OCI-LY7 (cell line): Measurements from ENCODE around the gene FCER1G. TPM values are rescaled to one million over a fixed set of nuclear protein-coding genes. Genes with fewer than 3 reads are reported as not detected.

ENCODE experiments used
- BruUV-seq: library from RNA; stranded (reverse); fragments of 400-500 nt; replicated peaks from 2 replicates; lab custom pipeline; 2021; lab: Mats Ljungman, UMichigan
- CTCF ChIA-PET: fragments of 300-600 bp; sonication (Branson Sonifier 250); formaldehyde crosslinking; loops from one replicate; lab custom pipeline; 2022; ENCODE audit warnings: antibody characterized with exemption; ENCODE audit not compliant: unreplicated experiment; lab: Charles Lee
- POLR2A ChIA-PET: fragments of 300-600 bp; sonication (Branson Sonifier 250); formaldehyde crosslinking; loops from one replicate; lab custom pipeline; 2022; ENCODE audit warnings: antibody characterized with exemption; lab: Charles Lee
- DNase-seq: peaks from one replicate; pipeline ENCODE4 v3.0.0-alpha.2; 2015; ENCODE audit warnings: low spot score
- H2AFZ ChIP-seq: fragments of 200-600 bp; sonication (generic), shearing (Covaris generic); 2 replicates; pipeline ENCODE4 v1.6.1; 2014; ENCODE audit warnings: mild to moderate bottlenecking, antibody characterized with exemption, low read length, moderate library complexity
- H3K27ac ChIP-seq: fragments of 200-600 bp; sonication (generic); 2 replicates; pipeline ENCODE4 v1.5.1; 2014; ENCODE audit warnings: mixed run types, low read depth, mild to moderate bottlenecking, moderate library complexity, low read length, inconsistent platforms; ENCODE audit not compliant: poor library complexity, severe bottlenecking
- H3K36me3 ChIP-seq: fragments of 200-600 bp; sonication (generic); 2 replicates; pipeline ENCODE4 v1.6.1; 2014; ENCODE audit warnings: mild to moderate bottlenecking, antibody characterized with exemption, low read length, moderate library complexity, mixed read lengths; ENCODE audit not compliant: insufficient read depth
- H3K4me1 ChIP-seq: fragments of 200-600 bp; sonication (generic); 2 replicates; pipeline ENCODE4 v1.5.1; 2014; ENCODE audit warnings: mild to moderate bottlenecking, low read length; ENCODE audit not compliant: insufficient read depth, poor library complexity, severe bottlenecking
- H3K4me2 ChIP-seq: fragments of 200-600 bp; sonication (generic); 2 replicates; pipeline ENCODE4 v1.6.1; 2014; ENCODE audit warnings: mild to moderate bottlenecking, low read length
- H3K4me3 ChIP-seq: fragments of 200-600 bp; sonication (generic); 2 replicates; pipeline ENCODE4 v1.5.1; 2014; ENCODE audit warnings: mild to moderate bottlenecking, low read depth, low read length; ENCODE audit not compliant: poor library complexity, severe bottlenecking
- H3K79me2 ChIP-seq: fragments of 200-600 bp; sonication (generic); 2 replicates; pipeline ENCODE4 v1.6.1; 2016; ENCODE audit warnings: low read depth, mild to moderate bottlenecking, low read length, moderate library complexity, mixed read lengths; ENCODE audit not compliant: insufficient read depth
- H3K9me2 ChIP-seq: fragments of 200-600 bp; sonication (generic); 2 replicates; pipeline ENCODE4 v1.6.1; 2016; ENCODE audit warnings: mild to moderate bottlenecking, low read length, mixed read lengths; ENCODE audit not compliant: insufficient read depth
- H3K9me3 ChIP-seq: fragments of 200-600 bp; sonication (generic); 2 replicates; pipeline ENCODE4 v1.6.1; 2014; ENCODE audit warnings: mild to moderate bottlenecking, mixed run types, low read length, mixed read lengths
- H4K20me1 ChIP-seq: fragments of 200-600 bp; sonication (generic); 2 replicates; pipeline ENCODE4 v1.6.1; 2014; ENCODE audit warnings: mild to moderate bottlenecking, antibody characterized with exemption, low read length, moderate library complexity, mixed read lengths; ENCODE audit not compliant: insufficient read depth
- EZH2phosphoT487 ChIP-seq: fragments of 200-600 bp; sonication (generic); IDR thresholded peaks from 2 replicates; pipeline ENCODE4 v1.6.1; 2018; ENCODE audit warnings: low read depth, borderline replicate concordance, mild to moderate bottlenecking, mixed run types, antibody characterized with exemption, low read length, moderate library complexity, mixed read lengths
- intact Hi-C: fragments of 100-400 bp; cut with micrococcal nuclease; formaldehyde crosslinking; loops from one replicate; pipeline ENCODE4 v1.10.0; 2022; ENCODE audit not compliant: unreplicated experiment
- total RNA-seq, 2 experiments: library from RNA; depleted of rRNA in 1 of 2; stranded (reverse); fragments of >200 nt in 1 of 2; shearing (Covaris generic) in 1 of 2; gene quantifications; 2 replicates each; pipeline ENCODE4 v1.2.3, GENCODE V29; 2014 to 2022
- TF ChIP-seq, protein P1 (sequence below): fragments of 200-600 bp; sonication (generic); conservative IDR thresholded peaks from 2 replicates; pipeline ENCODE4 v1.5.1; 2014; ENCODE audit warnings: mild to moderate bottlenecking, antibody characterized with exemption, low read length, moderate library complexity, mixed read lengths

FCER1G gene
- total RNA-seq, 2 experiments from 2014 or later = 0.88 to 3.2 TPM

DNA sequence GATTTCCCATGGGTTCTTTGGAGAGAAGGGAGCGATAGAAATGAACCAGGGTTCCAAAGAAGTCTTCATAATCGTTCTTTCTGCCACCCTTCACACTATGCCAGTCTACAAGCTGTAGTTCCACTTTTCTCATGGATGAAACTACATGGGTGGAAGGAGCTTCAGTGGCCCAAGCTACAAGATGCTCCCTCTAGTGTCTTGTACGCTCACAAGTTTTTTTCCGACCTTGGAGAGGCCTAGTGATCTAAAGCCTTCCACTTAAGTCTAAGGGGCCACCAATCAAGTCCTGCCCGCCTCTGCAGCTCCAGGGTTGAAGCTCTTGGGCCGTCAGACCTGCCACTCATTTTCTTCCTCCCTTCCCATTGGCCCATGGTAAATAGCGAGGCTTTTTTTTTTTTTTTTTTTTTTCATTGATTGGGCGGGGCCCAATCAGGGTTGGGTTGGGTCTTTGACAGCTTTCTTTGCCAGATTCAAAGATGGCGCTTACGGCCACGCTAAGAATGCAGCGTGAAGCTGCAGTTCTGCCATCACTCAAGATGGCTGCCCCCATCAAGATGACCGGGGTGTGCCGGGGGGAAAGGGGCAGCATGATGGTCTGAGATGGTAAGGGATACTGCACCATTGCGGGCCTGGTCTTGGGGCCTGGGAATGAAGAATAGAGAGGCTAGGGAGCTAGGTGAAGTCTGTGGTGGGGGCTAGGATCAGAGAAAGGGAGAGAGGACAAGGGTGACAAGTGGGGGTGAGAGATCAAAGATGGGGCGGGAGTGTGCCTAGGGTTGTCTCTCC lies 10.6 kb downstream of the FCER1G start, which contains the start of gene TOMM40L:
TOMM40L (plus strand) TSS at position 527 of the 786 bp plus-strand sequence. CDS start 430 bp downstream, outside the sequence.
- no peaks in the 10 kb centered on the region for H3K9me2 ChIP-seq
- H3K79me2 ChIP-seq = no peaks in the 10 kb centered on the region
- H3K4me2 ChIP-seq = peak within 1 kb of the TSS; percentile 78
- peaks cover 24% of the 10 kb centered on the region for H3K4me1 ChIP-seq
- H3K4me3 ChIP-seq = peak within 1 kb of the TSS; percentile 73
- peak; percentile 99 for DNase-seq
- CTCF ChIA-PET = interaction anchor here (0.5 to 1.9 kb wide), 13 partner anchors 9 to 157 kb away, joined by 3 to 12 read pairs (median 5); partner anchors contain the start of genes B4GALT3 and NDUFS2
- TF ChIP-seq EZH2phosphoT487 = no peak
- TF ChIP-seq, protein P1, sequence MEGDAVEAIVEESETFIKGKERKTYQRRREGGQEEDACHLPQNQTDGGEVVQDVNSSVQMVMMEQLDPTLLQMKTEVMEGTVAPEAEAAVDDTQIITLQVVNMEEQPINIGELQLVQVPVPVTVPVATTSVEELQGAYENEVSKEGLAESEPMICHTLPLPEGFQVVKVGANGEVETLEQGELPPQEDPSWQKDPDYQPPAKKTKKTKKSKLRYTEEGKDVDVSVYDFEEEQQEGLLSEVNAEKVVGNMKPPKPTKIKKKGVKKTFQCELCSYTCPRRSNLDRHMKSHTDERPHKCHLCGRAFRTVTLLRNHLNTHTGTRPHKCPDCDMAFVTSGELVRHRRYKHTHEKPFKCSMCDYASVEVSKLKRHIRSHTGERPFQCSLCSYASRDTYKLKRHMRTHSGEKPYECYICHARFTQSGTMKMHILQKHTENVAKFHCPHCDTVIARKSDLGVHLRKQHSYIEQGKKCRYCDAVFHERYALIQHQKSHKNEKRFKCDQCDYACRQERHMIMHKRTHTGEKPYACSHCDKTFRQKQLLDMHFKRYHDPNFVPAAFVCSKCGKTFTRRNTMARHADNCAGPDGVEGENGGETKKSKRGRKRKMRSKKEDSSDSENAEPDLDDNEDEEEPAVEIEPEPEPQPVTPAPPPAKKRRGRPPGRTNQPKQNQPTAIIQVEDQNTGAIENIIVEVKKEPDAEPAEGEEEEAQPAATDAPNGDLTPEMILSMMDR = peak; percentile 87
- H4K20me1 ChIP-seq = no peaks in the 10 kb centered on the region
- POLR2A ChIA-PET = interaction anchor here (0.6 to 2.2 kb wide), 31 partner anchors 9 to 538 kb away, joined by 3 to 18 read pairs (median 4); partner anchors contain the start of genes B4GALT3, NDUFS2, PPOX and SDHC
- H2AFZ ChIP-seq = peak within 1 kb of the TSS; percentile 90
- peaks cover 24% of the 10 kb centered on the region for H3K36me3 ChIP-seq
- no peaks in the 10 kb centered on the region for H3K9me3 ChIP-seq
- H3K27ac ChIP-seq = peak within 1 kb of the TSS; percentile 35
- BruUV-seq = no TSS peak
- intact Hi-C loops = loop anchor here (1.0 to 2.0 kb wide), 4 partner anchors 15 to 81 kb away; partner anchors contain the start of gene B4GALT3

DNA sequence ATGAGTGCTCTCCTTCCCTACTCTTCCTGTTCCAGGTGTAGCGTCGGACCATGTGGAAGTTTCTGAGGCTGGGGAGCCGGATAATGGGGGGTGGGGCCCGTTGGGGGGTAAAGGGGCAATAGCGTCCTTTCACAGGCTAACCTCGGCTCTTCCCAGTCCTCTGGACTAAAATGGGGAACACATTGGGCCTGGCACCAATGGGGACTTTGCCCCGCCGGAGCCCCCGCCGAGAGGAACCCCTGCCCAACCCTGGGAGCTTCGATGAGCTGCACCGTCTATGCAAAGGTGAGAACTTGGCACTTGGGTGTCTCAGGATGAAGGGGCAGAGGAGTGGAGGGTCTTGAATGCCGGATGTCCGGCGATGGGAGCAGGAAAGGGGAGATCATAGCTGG lies 11.2 kb downstream of the FCER1G start:
- Histone ChIP-seq H2AFZ (peak overlapping the region; percentile 40; the same call in 1 of the 2 replicates), H3K9me2 (no peaks in the 10 kb centered on the region), H3K4me2 (peak overlapping the region; percentile 78), H3K4me3 (peak overlapping the region; percentile 73), H3K27ac (peak overlapping the region; percentile 35), H3K79me2 (no peaks in the 10 kb centered on the region), H3K4me1 (peaks cover 24% of the 10 kb centered on the region), H4K20me1 (no peaks in the 10 kb centered on the region), H3K36me3 (peaks cover 24% of the 10 kb centered on the region), H3K9me3 (no peaks in the 10 kb centered on the region)
- TF ChIP-seq EZH2phosphoT487 = no peak
- TF ChIP-seq, protein P1 = no peak
- BruUV-seq = no TSS peak
- intact Hi-C loops = loop anchor here (2.0 kb wide), 1 partner anchor 80 kb away; no protein-coding TSS in a partner anchor
- no peak for DNase-seq
- CTCF ChIA-PET = interaction anchor here (0.9 to 1.9 kb wide), 11 partner anchors 10 to 156 kb away, joined by 3 to 12 read pairs (median 5); partner anchors contain the start of genes B4GALT3 and NDUFS2
- POLR2A ChIA-PET = interaction anchor here (0.7 to 2.2 kb wide), 18 partner anchors 9 to 481 kb away, joined by 3 to 18 read pairs (median 4); partner anchors contain the start of gene NDUFS2
